ENCODE measurements around the gene HTR2C. TPM values are rescaled to one million over a fixed set of nuclear protein-coding genes. Genes with fewer than 3 reads are reported as not detected.

HTR2C gene
- total RNA-seq, 1 experiment from 2014 or later: 1.5 TPM

- Histone ChIP-seq H3K9me3 (ENCODE audit: control insufficient read depth, low read depth, low read length) (no peaks in the 10 kb centered on the region), H3K4me1 (ENCODE audit: insufficient read depth, low read length) (no peaks in the 10 kb centered on the region), H3K79me1 (ENCODE audit: insufficient read depth, low read depth, low read length, poor library complexity, severe bottlenecking) (no peaks in the 10 kb centered on the region), H2BK120ac (ENCODE audit: low read depth, low read length, poor library complexity, severe bottlenecking) (no peak overlapping the region), H2BK20ac (ENCODE audit: low read depth, low read length, poor library complexity, severe bottlenecking) (no peak overlapping the region), H3K14ac (ENCODE audit: insufficient read depth, low read length) (no peak overlapping the region), H3K4ac (ENCODE audit: low read depth, low read length) (no peak overlapping the region), H3K18ac (ENCODE audit: insufficient read length, low read depth, low read length) (no peak overlapping the region), H3T11ph (ENCODE audit: low read length) (no peak overlapping the region), H2BK12ac (ENCODE audit: insufficient read length, low read depth, low read length) (no peak overlapping the region), H2BK5ac (ENCODE audit: insufficient read length, low read length) (no peak overlapping the region), H2AK5ac (ENCODE audit: insufficient read length, low read length) (no peak overlapping the region), H3K27ac (ENCODE audit: insufficient read length, low read depth, low read length) (no peak overlapping the region), H4K91ac (ENCODE audit: insufficient read length, low read depth, low read length) (no peak overlapping the region), H3K56ac (ENCODE audit: insufficient read length, low read depth, low read length) (no peak overlapping the region), H2BK15ac (ENCODE audit: low read depth, low read length) (no peak overlapping the region), H4K20me1 (ENCODE audit: control insufficient read depth, insufficient read depth, insufficient read length) (no peaks in the 10 kb centered on the region), H3K9ac (ENCODE audit: extremely low read depth, insufficient read length, low read length) (no peak overlapping the region), H3K23me2 (ENCODE audit: insufficient read length, low read depth, low read length, poor library complexity, severe bottlenecking) (no peaks in the 10 kb centered on the region), H3K79me2 (ENCODE audit: insufficient read depth, low read length) (no peaks in the 10 kb centered on the region), H4K5ac (ENCODE audit: insufficient read length, low read depth, low read length) (no peak overlapping the region), H2AFZ (ENCODE audit: low read length) (no peak overlapping the region), H3K27me3 (ENCODE audit: insufficient read depth, low read length) (no peaks in the 10 kb centered on the region), H3K23ac (ENCODE audit: insufficient read length, low read depth, low read length) (no peak overlapping the region), H3K4me2 (ENCODE audit: insufficient read depth, insufficient read length, low read length) (no peak overlapping the region), H4K8ac (replicated peaks; ENCODE audit: insufficient read length, low read depth, low read length) (no peak overlapping the region)
- H3K9me3 Mint-ChIP-seq: peaks cover under 1 to 1% of the 10 kb centered on the region in 2 experiments; a peak in 1 of 5 replicates
- WGBS (ENCODE audit: extremely low coverage, insufficient read length, low lambda C conversion rate): no CpG with 5 or more reads among the region's 4 CpGs
- TF ChIP-seq, protein P1, sequence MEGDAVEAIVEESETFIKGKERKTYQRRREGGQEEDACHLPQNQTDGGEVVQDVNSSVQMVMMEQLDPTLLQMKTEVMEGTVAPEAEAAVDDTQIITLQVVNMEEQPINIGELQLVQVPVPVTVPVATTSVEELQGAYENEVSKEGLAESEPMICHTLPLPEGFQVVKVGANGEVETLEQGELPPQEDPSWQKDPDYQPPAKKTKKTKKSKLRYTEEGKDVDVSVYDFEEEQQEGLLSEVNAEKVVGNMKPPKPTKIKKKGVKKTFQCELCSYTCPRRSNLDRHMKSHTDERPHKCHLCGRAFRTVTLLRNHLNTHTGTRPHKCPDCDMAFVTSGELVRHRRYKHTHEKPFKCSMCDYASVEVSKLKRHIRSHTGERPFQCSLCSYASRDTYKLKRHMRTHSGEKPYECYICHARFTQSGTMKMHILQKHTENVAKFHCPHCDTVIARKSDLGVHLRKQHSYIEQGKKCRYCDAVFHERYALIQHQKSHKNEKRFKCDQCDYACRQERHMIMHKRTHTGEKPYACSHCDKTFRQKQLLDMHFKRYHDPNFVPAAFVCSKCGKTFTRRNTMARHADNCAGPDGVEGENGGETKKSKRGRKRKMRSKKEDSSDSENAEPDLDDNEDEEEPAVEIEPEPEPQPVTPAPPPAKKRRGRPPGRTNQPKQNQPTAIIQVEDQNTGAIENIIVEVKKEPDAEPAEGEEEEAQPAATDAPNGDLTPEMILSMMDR (conservative IDR thresholded peaks at IDR 0.05): no peak
- H3K4me3 Mint-ChIP-seq: no peak overlapping the region
- no peaks in the 10 kb centered on the region; a peak in 1 of 4 replicates for H3K4me1 Mint-ChIP-seq
- no peaks in the 10 kb centered on the region for H3K27me3 Mint-ChIP-seq (ENCODE audit: low read depth)
- H3K27ac Mint-ChIP-seq: no peak overlapping the region
- H3K36me3 Mint-ChIP-seq (ENCODE audit: insufficient read depth in 1 of 3, low read depth in 3 of 3): 0 out of 7 replicates have a peak, but pooled peaks cover 0 to under 1% (median 0%) of the 10 kb centered on the region in 3 experiments
- DNase-seq: no peak
Observed at GRCh38 chrX:114800719-114801118, 216.8 kb downstream of the HTR2C start.

Data from H9 (cell line).